ENCODE measurements around the gene ERLEC1. TPM values are rescaled to one million over a fixed set of nuclear protein-coding genes. Genes with fewer than 3 reads are reported as not detected.

The ERLEC1 gene
- total RNA-seq (2022; extraction: Qiagen RNA extraction): 52.5 to 65.8 TPM (median 56.8 TPM) in 5 replicates

GRCh38 chr2:53786705-53787613 is at the start of gene ERLEC1, which contains the start of gene ASB3:
Gene ERLEC1 (plus strand): TSS chr2:53787044. CDS start chr2:53787211, 167 bp downstream.
Gene ASB3 (minus strand): TSS chr2:53786953. CDS start chr2:53765572, 21,381 bp downstream.

DNA sequence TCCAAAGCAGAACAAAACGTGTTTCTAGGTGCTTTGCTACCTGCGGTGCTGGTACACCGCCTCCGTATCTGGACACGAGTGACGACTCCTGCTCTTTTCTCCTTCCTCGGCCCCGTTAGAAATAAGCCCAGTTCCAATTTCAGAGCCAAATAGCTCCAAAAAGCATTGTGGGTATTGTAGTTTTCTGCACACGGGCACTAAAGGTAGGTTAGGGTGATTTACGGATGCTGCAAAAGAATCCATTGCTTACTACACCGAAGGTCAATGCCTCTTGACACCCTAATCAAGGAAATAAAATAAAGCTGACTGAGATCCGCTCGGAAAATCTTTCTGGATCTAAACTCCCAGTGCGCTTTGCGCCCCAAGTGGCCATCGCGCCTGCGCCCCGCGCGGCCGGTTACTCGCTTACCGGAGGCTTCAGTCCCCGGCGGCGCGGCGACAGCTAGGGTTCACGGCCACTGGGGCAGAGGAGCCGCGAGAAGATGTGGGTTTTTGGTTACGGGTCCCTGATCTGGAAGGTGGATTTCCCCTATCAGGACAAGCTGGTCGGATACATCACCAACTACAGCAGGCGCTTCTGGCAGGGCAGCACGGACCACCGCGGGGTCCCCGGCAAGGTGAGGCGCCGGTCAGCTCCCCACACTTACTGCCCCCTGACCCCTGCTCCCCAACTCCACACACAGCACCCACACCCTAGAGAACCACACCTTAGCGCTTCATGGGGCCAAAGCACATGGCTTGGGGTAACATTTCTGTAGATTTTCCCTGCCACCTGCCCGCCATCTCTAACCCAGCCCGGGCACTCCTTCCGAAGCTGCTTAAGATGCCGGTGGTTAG is 19.2 kb upstream of the ERLEC1 start, which contains the start of gene CHAC2:
CHAC2 (plus strand) TSS at position 400 of the 837 bp plus-strand sequence; CDS start at position 483, 83 bp downstream.

GRCh38 chr2:53859206-53860181 is 72.7 kb downstream of the ERLEC1 start, which contains the start of gene GPR75:
Gene GPR75 (minus strand): TSS chr2:53859967. CDS start chr2:53854756, 5,211 bp downstream.

Other genes starting within 250 kb of the ERLEC1 start
- 12.7 to 14.4 TPM (median 13.0 TPM) in 5 replicates for gene CHAC2, start 19.2 kb upstream of the ERLEC1 start, total RNA-seq (2022; extraction: Qiagen RNA extraction)
- 10.2 to 11.9 TPM (median 11.8 TPM) in 5 replicates for gene ASB3, start 91 bp upstream of the ERLEC1 start, total RNA-seq (2022; extraction: Qiagen RNA extraction)
- 1.2 to 2.0 TPM (median 1.6 TPM) in 5 replicates for gene GPR75, start 72.9 kb downstream of the ERLEC1 start, total RNA-seq (2022; extraction: Qiagen RNA extraction)
- gene PSME4, start 183.9 kb downstream of the ERLEC1 start, total RNA-seq (2022; extraction: Qiagen RNA extraction): 40.5 to 50.2 TPM (median 44.3 TPM) in 5 replicates

Measured in A549 treated with AZD2906 at 1 μM for 4 hours (cell line).